WERI-Rb-1 (cell line): ENCODE measurements around the gene GTF3C1.

Source experiments
- DNase-seq: peaks from one replicate; pipeline ENCODE4 v3.0.0-alpha.2; 2020
- H3K27ac ChIP-seq: fragments of 250-450 bp; sonication (Bioruptor Pico); 2 replicates; pipeline ENCODE4 v1.5.1; 2020; ENCODE audit warnings: mild to moderate bottlenecking, moderate library complexity
- H3K27me3 ChIP-seq: fragments of 250-450 bp; sonication (Bioruptor Pico); 2 replicates; pipeline ENCODE4 v1.5.1; 2021; ENCODE audit warnings: mild to moderate bottlenecking, low read depth, moderate library complexity; ENCODE audit not compliant: insufficient read depth, severe bottlenecking
- H3K36me3 ChIP-seq: fragments of 250-450 bp; sonication (Bioruptor Pico); 2 replicates; pipeline ENCODE4 v1.5.1; 2020; ENCODE audit warnings: mild to moderate bottlenecking, moderate library complexity
- H3K4me3 ChIP-seq: 2 replicates; pipeline ENCODE4 v1.5.1; 2011; ENCODE audit warnings: low read depth, mild to moderate bottlenecking, control low read depth, low read length
- H3K9me3 ChIP-seq: fragments of 250-450 bp; sonication (Bioruptor Pico); 2 replicates; pipeline ENCODE4 v1.5.1; 2021; ENCODE audit warnings: mild to moderate bottlenecking, moderate library complexity; ENCODE audit not compliant: severe bottlenecking
- CTCF ChIP-seq: IDR thresholded peaks from 2 replicates; pipeline ENCODE4 v1.5.1; 2011; ENCODE audit warnings: low read depth, mild to moderate bottlenecking, control low read depth, inconsistent platforms, low read length

The GTF3C1 gene

DNA sequence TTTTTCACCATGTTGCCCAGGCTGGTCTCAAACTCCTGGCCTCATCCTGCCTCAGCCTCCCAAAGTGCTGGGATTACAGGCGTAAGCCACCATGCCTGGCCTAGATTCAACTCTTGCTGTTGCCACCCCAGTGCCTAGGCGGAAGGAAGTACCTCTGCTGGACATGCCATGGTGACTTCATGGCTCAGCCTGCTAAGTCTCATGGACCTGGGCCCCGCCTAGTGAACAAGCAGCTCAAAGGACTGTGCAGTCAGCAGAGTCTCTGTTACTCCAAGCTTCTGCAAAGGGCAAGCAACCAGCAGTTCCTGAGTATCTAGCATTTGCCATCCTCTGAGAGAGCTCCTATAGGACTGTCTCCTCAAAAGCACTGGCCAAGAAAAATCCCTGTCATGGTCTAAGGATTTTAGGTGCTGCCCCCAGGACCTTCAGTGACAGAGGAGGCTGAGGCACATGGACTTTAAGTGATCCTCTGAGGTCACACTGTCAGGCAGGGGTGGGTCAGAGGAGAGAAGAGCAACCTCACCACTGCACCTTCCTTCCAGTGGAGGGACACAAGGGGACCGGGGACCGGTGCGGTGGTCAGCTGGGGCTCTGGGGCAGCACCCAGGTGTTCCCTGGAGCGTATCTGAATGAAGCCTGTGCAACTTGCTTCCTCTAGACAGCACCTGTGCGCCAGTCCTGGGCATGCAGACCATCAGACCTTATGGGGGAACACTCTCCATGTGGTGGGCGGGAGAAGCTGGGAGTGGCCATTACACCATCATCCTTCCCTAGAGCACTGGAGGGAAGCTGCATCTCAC lies 76.4 kb downstream of the GTF3C1 start:
- Histone ChIP-seq H3K9me3 (no peaks in the 10 kb centered on the region), H3K27ac (no peak overlapping the region), H3K4me3 (no peak overlapping the region), H3K36me3 (peaks cover 100% of the 10 kb centered on the region), H3K27me3 (no peaks in the 10 kb centered on the region)
- no peak for DNase-seq
- TF ChIP-seq CTCF = no peak

- Histone ChIP-seq H3K27ac (no peak overlapping the region), H3K36me3 (peaks cover 100% of the 10 kb centered on the region), H3K9me3 (no peaks in the 10 kb centered on the region), H3K27me3 (no peaks in the 10 kb centered on the region), H3K4me3 (no peak overlapping the region)
- no peak for DNase-seq
- no peak for TF ChIP-seq CTCF
These were observed 77.4 kb downstream of the GTF3C1 start for GRCh38 chr16:27472091-27473020.

DNA sequence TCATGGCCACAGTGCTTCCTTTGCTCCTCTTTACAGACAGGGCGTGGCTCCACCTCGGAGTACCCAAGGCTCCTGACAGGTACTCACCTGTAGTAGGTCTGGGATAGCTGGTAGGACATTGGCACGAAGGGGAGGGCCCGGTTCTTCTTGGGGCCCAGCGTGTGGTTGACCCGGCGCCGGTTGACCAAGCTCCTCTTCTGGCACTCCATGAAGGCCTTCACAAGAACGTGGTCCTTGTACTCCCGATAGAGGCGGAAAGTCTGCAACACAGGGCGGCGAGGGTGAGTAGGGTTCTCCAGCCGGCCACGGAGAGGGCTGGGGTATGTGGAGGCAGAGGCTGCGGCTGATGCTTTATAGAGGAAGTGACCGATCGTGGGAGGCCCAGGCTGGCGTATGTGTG lies 78.1 kb downstream of the GTF3C1 start:
- peaks cover 100% of the 10 kb centered on the region for H3K36me3 ChIP-seq

GRCh38 chr16:27470567-27471431 lies 78.9 kb downstream of the GTF3C1 start:
- H3K27me3 ChIP-seq = no peaks in the 10 kb centered on the region
- H3K36me3 ChIP-seq = peaks cover 100% of the 10 kb centered on the region
- H3K4me3 ChIP-seq = no peak overlapping the region
- TF ChIP-seq CTCF = no peak
- DNase-seq = no peak
- no peak overlapping the region for H3K27ac ChIP-seq
- no peaks in the 10 kb centered on the region for H3K9me3 ChIP-seq

More for the DNA sequence above, 78.1 kb downstream of the GTF3C1 start:
- H3K27me3 ChIP-seq = no peaks in the 10 kb centered on the region
- no peak overlapping the region for H3K27ac ChIP-seq
- no peak overlapping the region for H3K4me3 ChIP-seq
- no peak for TF ChIP-seq CTCF
- no peak for DNase-seq
- no peaks in the 10 kb centered on the region for H3K9me3 ChIP-seq

DNA sequence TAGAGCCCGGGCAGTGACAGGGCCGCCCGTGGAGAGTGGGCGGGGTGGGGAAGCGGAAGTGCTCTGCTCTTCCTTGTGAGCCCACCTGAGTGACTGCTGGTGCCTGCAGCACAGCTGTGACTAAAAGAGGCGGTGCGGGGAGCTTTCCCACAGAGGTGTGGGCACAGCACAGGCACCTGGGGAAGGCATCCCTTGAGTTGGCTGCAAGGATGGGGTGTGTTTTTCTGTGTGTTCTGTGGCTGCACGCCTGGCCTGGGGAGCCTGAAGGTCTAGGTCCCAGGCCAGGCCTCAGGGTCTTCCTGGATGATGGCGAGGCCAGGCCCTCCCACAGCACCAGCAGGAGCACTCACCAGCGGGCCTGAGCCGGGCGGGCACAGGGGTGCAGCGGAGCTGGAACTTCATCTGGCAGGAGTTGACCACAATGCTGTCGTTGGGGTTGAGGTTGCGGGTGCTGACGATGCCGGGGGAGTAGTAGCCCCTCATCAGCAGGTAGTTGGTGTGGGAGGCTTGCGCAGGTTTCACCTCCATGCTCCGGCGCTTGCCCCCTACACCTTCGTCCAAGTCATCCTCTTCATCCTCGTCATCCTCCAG lies 80.7 kb downstream of the GTF3C1 start:
- Histone ChIP-seq H3K4me3 (no peak overlapping the region), H3K9me3 (no peaks in the 10 kb centered on the region), H3K27ac (no peak overlapping the region), H3K27me3 (no peaks in the 10 kb centered on the region), H3K36me3 (peaks cover 98% of the 10 kb centered on the region)
- no peak for DNase-seq
- TF ChIP-seq CTCF = no peak
